GM19372 (cell line): Measurements from ENCODE around the gene LRRC74B.
"Not testable (repeated sequence)": the region's sequence is repeated elsewhere in the genome, so short reads cannot be mapped to it uniquely, and the experiment has no call there.

Source experiments
- ATAC-seq: cut with Tn5 transposase; IDR thresholded peaks from one replicate; pipeline ENCODE4 v1.9.1; 2021; ENCODE audit warnings: mild to moderate bottlenecking, low read depth, moderate library complexity; ENCODE audit not compliant: unreplicated experiment

The LRRC74B gene

GRCh38 chr22:21030621-21031544 is 14.9 kb upstream of the LRRC74B start:
- no peak for ATAC-seq

GRCh38 chr22:21031545-21032036 is 14.2 kb upstream of the LRRC74B start:
- ATAC-seq, result no peak

DNA sequence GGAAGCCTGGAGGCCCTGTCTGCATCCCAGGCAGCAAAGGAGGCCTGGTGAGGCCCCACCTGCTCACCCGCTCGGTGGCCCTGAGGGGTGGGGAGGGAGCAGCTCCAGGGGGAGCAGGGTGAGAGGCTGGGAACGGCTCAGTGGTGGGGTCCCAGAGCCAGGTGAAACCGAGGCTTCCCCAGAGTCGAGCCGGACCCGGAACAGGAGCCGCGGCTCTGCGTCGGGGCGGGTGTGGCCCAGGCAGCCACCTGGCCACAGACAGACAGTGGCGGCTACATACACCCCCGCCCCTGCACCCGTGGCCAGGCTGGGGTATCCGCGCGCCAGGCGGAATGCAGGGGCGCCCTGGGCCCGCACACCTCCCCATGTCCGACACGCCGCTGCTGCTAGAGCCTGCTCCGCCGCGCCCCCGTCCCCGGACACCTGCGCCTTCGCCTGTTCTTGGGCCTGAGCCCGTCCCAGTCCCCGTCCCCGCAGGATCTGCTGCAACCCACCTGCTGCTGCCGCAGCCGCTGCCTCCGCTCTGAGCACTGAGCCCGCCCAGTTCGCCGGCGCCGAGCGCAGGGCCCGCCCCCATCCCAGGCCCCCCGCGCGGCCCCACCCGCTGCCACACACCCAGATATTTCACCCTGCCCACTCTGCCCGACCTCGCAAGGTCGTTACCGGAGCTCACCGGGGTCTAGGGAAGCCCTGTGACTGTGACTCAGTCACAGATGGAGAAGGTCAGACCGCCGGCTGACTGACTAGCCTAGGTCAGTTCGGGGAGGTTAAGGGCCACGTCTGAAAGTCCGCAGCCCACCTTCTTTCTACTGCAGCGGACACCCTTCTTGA is 13.5 kb upstream of the LRRC74B start, which contains the start of gene SLC7A4:
SLC7A4 (minus strand) TSS at position 525 of the 831 bp plus-strand sequence. CDS start 749 bp downstream, outside the sequence.
- no peak for ATAC-seq

GRCh38 chr22:21032868-21033688 is 12.7 kb upstream of the LRRC74B start:
- no peak for ATAC-seq

DNA sequence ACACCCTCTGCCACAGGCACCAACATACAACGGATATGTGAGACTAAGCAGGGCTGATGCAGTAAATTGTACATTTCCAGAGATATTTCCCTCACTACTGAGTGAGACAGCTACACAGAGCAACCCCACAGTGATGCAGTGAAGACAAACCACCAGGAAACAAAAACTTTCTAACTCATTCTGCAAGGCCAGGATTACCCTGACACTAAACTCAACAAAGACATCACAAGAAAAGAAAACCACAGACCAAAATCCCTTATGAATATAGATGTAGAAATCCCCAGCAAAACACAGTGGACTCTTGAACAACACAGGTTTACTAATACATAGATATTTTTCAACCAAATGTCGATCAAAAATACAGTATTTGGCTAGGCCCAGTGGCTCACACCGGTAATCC is 11.9 kb upstream of the LRRC74B start:
- ATAC-seq, result no peak

- no peak for ATAC-seq
Observed at GRCh38 chr22:21034989-21035388, 10.8 kb upstream of the LRRC74B start.

DNA sequence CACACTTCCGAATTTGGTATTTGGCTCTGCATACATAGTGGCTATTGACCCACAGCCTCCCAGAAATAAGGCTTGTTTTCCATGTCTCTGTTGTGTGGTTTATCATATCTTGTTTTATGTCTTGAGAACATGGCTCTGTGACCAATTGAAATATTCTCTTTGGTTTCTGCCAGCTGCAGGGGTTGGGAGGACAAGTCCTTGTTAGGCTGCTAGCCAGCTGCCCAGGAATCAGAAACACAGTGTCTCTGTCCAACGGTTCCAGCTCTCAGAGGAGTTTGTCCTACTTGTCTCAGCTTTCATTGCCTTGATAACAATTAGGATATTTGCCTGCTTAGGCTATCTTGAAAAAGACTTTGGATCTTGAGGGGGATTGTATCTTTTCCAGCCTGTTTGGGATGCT is 7.3 kb upstream of the LRRC74B start:
- no peak for ATAC-seq

- not testable (repeated sequence) for ATAC-seq
Observed at GRCh38 chr22:21039158-21039557, 6.6 kb upstream of the LRRC74B start.

DNA sequence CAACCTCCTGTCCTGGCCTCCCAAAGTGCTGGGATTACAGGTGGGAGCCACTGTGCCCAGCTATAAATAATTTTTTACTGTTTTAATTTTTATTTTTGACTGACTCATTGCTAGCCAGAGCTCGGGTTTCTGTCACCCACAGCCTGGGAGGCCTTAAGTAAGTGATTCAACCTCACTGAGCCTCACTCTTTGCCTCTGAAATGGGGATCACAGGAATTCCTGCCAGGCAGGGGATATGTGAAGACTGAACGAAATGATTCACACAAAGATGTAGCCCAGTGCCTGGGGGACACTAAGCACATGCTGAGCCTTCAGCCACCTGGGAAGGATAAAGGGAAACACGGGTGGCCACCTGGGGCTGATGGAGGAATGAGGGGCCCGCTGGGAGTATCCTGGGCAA is 3.8 kb upstream of the LRRC74B start:
- ATAC-seq, result no peak

DNA sequence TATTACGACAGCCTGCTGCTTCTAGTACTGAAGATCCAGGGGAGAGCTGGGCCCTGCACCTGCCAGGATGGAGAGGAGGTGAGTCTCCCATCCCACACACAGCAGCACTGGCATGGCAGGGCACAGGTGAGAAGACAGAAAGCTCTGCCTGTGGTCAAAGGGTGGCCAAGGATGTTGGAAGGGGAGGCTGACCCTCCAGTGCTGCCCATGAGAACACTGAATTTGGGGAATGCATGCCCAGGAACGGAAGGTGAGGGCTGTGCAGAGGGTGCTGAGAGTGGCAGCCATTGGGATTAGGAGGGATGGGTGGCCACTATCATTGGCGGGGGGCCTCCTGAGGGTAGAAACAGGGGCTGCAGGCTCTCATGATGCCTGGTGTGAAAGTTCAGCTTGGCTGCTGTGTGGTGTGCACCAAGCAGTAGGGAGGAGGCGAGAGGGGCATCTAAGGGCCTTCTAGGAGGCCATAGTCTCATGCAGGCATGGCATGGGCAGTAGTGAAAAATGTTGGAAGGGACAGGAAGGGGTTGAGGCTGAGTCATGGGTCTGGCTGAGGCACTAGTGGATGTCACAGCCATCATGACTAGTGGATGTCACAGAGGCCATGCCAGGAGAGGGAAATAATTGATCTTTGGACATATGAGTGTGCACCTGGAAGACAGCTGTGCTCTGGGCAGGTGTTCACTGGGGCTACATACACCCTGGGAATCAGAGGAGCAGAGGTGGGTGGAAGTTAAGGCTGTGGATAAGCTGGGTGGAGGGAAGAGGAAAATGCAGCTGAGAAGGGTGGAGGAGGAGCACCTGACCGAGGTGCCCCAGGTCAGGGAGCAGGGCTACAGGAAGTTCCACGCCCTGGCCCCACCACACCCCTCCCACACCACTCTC is 2.5 kb upstream of the LRRC74B start:
- no peak for ATAC-seq

DNA sequence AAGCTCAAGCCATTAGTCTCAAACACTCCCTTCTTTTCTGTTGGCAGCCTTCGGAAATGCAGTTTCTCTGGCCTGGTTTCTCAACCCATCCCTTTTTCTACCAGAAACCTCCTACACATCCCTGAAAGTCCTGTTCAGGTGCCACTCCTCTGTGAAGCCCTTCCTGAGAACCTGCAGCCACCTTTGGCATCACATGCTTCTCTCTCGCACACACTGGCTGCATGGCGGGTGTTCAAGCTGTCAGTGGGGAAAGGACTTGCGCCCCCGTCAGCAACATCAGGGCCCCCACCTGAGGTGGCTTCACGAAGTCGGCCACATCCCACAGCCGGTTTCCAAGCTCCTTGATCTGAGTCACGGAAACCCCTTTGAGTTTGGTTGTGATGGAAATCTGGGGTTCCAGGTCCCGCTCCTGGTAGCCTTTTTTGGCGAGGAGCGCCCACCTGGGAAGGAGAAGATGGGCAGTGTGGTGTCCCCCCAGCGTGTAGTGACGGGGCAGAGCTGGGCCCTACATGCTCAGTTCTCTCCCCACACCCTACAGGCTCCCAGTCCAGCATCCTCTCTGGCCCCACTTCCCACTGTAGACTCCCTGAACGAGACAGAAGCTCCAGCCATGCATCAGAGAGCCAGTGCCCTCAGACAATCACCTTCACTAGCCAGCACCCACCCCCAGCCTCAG is 1.7 kb upstream of the LRRC74B start:
- ATAC-seq, result no peak

DNA sequence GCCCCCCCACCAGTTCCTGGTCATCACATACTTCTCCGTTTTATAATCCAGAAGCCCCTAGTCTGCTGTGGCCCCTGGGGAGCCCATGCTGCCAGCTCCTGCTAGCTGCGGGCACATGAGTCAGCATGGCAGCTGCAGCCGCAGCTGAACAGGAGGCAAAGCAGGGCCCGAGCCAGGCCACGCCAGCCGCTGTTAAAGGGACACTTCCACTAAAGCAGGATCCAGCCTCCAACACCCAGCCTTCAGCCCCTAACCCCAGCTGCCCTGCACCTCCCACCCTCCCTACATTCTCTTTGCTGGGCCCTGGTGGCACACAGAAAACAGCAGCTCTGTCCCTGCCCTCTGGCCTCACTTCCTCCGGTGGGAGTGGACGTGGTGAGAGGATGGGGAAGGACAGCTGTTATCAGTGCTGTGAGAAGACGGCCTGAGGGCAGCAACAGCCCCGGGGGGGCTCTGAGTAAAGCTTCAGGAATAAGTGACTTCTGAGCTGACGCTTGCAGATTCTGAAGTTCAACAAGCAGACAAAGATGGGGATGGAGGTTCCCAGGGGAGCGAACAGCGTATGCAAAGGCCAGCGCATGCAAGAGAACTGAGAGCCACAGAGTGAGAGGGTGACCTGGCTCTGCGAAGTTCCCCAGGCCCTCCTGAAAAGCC is 688 bp upstream of the LRRC74B start:
- no peak for ATAC-seq

GRCh38 chr22:21047035-21047661 is 1.4 kb downstream of the LRRC74B start:
- ATAC-seq, result no peak

DNA sequence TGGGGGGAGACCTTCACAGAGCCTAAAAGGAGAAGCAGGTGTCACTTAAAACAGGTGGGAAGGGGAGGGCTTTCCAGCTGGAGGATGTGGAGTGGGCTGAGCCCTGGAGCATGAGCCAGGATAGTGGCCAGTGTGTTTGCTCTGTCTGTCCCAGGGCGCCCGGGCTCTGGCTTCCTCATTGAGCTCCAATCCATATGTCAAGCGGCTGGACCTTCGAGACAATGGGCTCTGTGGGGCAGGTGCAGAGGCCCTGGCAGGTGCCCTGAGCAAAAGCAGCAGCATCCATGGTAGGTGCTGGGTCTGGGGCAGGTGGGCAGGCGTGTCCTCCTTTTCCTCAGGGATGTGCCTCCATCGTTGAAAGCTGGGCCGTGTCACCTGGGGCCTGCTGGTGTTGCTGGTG is 2.0 kb downstream of the LRRC74B start:
- ATAC-seq, result no peak

GRCh38 chr22:21048448-21048847 is 2.7 kb downstream of the LRRC74B start:
- not testable (repeated sequence) for ATAC-seq

GRCh38 chr22:21048965-21049364 is 3.2 kb downstream of the LRRC74B start:
- ATAC-seq, result not testable (repeated sequence)

- ATAC-seq, result no peak
Observed at GRCh38 chr22:21051145-21051830, 5.5 kb downstream of the LRRC74B start.
